K562 (cell line): Measurements from ENCODE around the gene FAM78A. TPM values are rescaled to one million over a fixed set of nuclear protein-coding genes. Genes with fewer than 3 reads are reported as not detected.
A peak's percentile ranks its signal among the peaks of the same experiment; 100 is the strongest.

Source experiments
- ATAC-seq: fragments of 200-7000 bp; cut with Tn5 transposase; 3 replicates; pipeline ENCODE4 v1.9.1; 2020; ENCODE audit warnings: moderate library complexity
- BruUV-seq: library from RNA; stranded (reverse); fragments of 400-500 nt; replicated peaks from 2 replicates; lab custom pipeline; 2021; lab: Mats Ljungman, UMichigan
- CTCF ChIA-PET: fragments of 300-600 bp; formaldehyde crosslinking; extraction: SDS; loops from one replicate; lab custom pipeline; 2021; ENCODE audit warnings: low intra/inter-chr PET ratio; lab: Yijun Ruan, JAX
- POLR2A ChIA-PET: fragments of 300-600, 350-650 bp; sonication (Branson Sonifier 250); formaldehyde crosslinking; extraction: SDS; loops from one replicate; lab custom pipeline; 2021; ENCODE audit warnings: antibody characterized with exemption, inconsistent platforms; lab: Yijun Ruan, JAX
- DNase-seq, 4 experiments: peaks; one replicate each; pipeline versions ENCODE4 v3.0.0 to v3.0.0-alpha.2; 2011 to 2018; ENCODE audit warnings: low spot score in 3 of 4, mixed read lengths in 3 of 4; ENCODE audit errors: extremely low read depth in 1 of 4
- FAIRE-seq: peaks from 2 replicates; lab custom pipeline; 2011; peaks lifted over from hg19 to GRCh38; lab: Jason Lieb, UNC
- H2AFZ ChIP-seq: 2 replicates; pipeline ENCODE4 v1.6.0; 2011; ENCODE audit warnings: low read depth, low read length, control low read depth, inconsistent platforms
- H3K27ac ChIP-seq: fragments of 200-600 bp; 3 replicates; pipeline ENCODE4 v1.8.0; 2011; ENCODE audit warnings: low read depth, mild to moderate bottlenecking, control low read depth, inconsistent platforms, low read length, moderate library complexity, mixed read lengths; ENCODE audit errors: extremely low read depth
- H3K27me3 ChIP-seq, 2 experiments: fragments of 300-600 bp in 1 of 2; 2 replicates in 1 of 2; 3 replicates in 1 of 2; pipeline versions ENCODE4 v1.6.0 to v1.8.0; 2011; ENCODE audit warnings: inconsistent platforms in 2 of 2, low read length in 2 of 2, mild to moderate bottlenecking in 1 of 2, mixed read lengths in 1 of 2, moderate library complexity in 1 of 2; ENCODE audit not compliant: control insufficient read depth in 2 of 2, insufficient read depth in 2 of 2
- H3K36me3 ChIP-seq: fragments of 300-600 bp; 3 replicates; pipeline ENCODE4 v1.8.0; 2011; ENCODE audit warnings: mild to moderate bottlenecking, low read length, inconsistent platforms; ENCODE audit not compliant: control insufficient read depth, insufficient read depth
- H3K4me1 ChIP-seq, 2 experiments: fragments of 200-600 bp in 1 of 2; replicated peaks in 1 of 2; 2 replicates in 1 of 2; 3 replicates in 1 of 2; pipeline versions ENCODE4 v1.5.1 to v1.8.0; 2011; ENCODE audit warnings: inconsistent platforms in 2 of 2, low read length in 2 of 2, mild to moderate bottlenecking in 1 of 2, mixed read lengths in 1 of 2, moderate library complexity in 1 of 2; ENCODE audit not compliant: control insufficient read depth in 2 of 2, insufficient read depth in 2 of 2
- H3K4me2 ChIP-seq: 2 replicates; pipeline ENCODE4 v1.6.1; 2011; ENCODE audit warnings: low read length, control low read depth, inconsistent platforms, mixed read lengths; ENCODE audit not compliant: insufficient read depth
- H3K4me3 ChIP-seq: fragments of 200-600 bp; sonication (generic), shearing (Covaris generic); 2 replicates; pipeline ENCODE4 v1.5.1; 2016; ENCODE audit warnings: control low read depth, inconsistent platforms
- H3K79me2 ChIP-seq: fragments of 200-600 bp; 3 replicates; pipeline ENCODE4 v1.8.0; 2011; ENCODE audit warnings: low read length, inconsistent platforms; ENCODE audit not compliant: control insufficient read depth, insufficient read depth
- H3K9ac ChIP-seq, 2 experiments: 2 replicates each; pipeline versions ENCODE4 v1.6.0 to v1.6.1; 2011; ENCODE audit warnings: low read depth in 2 of 2, low read length in 2 of 2, control low read depth in 1 of 2, inconsistent platforms in 1 of 2, mild to moderate bottlenecking in 1 of 2, mixed read lengths in 1 of 2; ENCODE audit not compliant: insufficient read depth in 1 of 2
- H3K9me1 ChIP-seq: one replicate; pipeline ENCODE4 v1.6.0; 2011; ENCODE audit warnings: inconsistent platforms, mild to moderate bottlenecking, low read length, moderate library complexity; ENCODE audit not compliant: control insufficient read depth, insufficient read depth
- H3K9me3 ChIP-seq: replicated peaks from 2 replicates; pipeline ENCODE4 v1.5.1; 2011; ENCODE audit warnings: low read depth, low read length, inconsistent platforms; ENCODE audit not compliant: control insufficient read depth, insufficient read depth
- H4K20me1 ChIP-seq: replicated peaks from 2 replicates; pipeline ENCODE4 v1.6.1; 2011; ENCODE audit warnings: low read length, inconsistent platforms, mixed read lengths; ENCODE audit not compliant: control insufficient read depth, insufficient read depth
- DDX20 ChIP-seq: fragments of 450-650 bp; IDR thresholded peaks from 2 replicates; pipeline ENCODE4 v1.6.1; 2016; ENCODE audit warnings: missing genetic modification characterization, low read depth, mild to moderate bottlenecking, missing compliant biosample characterization, moderate library complexity
- HDAC2 ChIP-seq: fragments of 450-650 bp; IDR thresholded peaks from 2 replicates; pipeline ENCODE4 v1.6.1; 2016; ENCODE audit warnings: mild to moderate bottlenecking
- ILF3 ChIP-seq: fragments of 450-650 bp; IDR thresholded peaks from 2 replicates; pipeline ENCODE4 v1.6.1; 2018; ENCODE audit warnings: antibody characterized with exemption, mild to moderate bottlenecking, moderate library complexity, borderline replicate concordance
- NKRF ChIP-seq: fragments of 450-650 bp; IDR thresholded peaks from 2 replicates; pipeline ENCODE4 v1.6.1; 2016; ENCODE audit warnings: borderline replicate concordance
- POLR2A ChIP-seq: fragments of 450-650 bp; conservative IDR thresholded peaks from 2 replicates; pipeline ENCODE4 v1.6.1; 2016
- TAF7 ChIP-seq: fragments of 450-650 bp; IDR thresholded peaks from 2 replicates; pipeline ENCODE4 v1.6.1; 2016; ENCODE audit warnings: missing genetic modification characterization, missing compliant biosample characterization
- TEAD2 ChIP-seq: fragments of 450-650 bp; IDR thresholded peaks from 2 replicates; pipeline ENCODE4 v1.6.1; 2016; ENCODE audit warnings: missing genetic modification characterization, control low read depth, missing compliant biosample characterization
- ZNF140 ChIP-seq: fragments of 250-450 bp; sonication (Bioruptor Pico); IDR thresholded peaks from 2 replicates; pipeline ENCODE4 v1.8.0; 2021; ENCODE audit warnings: moderate library complexity, mild to moderate bottlenecking, inconsistent platforms
- ZNF431 ChIP-seq: sonication (generic); formaldehyde crosslinking; IDR thresholded peaks from 2 replicates; pipeline ENCODE4 v1.8.0; 2022; ENCODE audit warnings: mild to moderate bottlenecking, missing genetic modification reagents
- ZNF76 ChIP-seq: fragments of 250-450 bp; sonication (Bioruptor Pico); IDR thresholded peaks from 2 replicates; pipeline ENCODE4 v1.4.0; 2020; ENCODE audit warnings: mild to moderate bottlenecking, moderate library complexity, borderline replicate concordance
- WGBS: fragments of 100-300 bp; shearing (Covaris generic); methylation state at CpG from one replicate; pipeline ENCODE4 v1.1.6; 2016; ENCODE audit warnings: low coverage, mixed read lengths; ENCODE audit not compliant: insufficient coverage; ENCODE audit errors: missing lambda C conversion rate; 5-methylcytosine and 5-hydroxymethylcytosine counted together
- in situ Hi-C: fragments of 300-500 bp; cut with MboI; formaldehyde crosslinking; loops from 4 replicates; pipeline ENCODE4 v1.15.0; 2018; ENCODE audit warnings: inconsistent platforms, mixed read lengths
- intact Hi-C: fragments of 100-400 bp; cut with micrococcal nuclease; formaldehyde crosslinking; loops from 2 replicates; pipeline ENCODE4 v1.14.2; 2022
- polyA plus RNA-seq, 8 experiments: library from polyadenylated mRNA; depleted of rRNA in 4 of 8; stranded (reverse) in 5 of 8; unstranded in 3 of 8; fragments of >200 nt; fragmentation: Nextera tagmentation in 2 of 8; fragmentation: Illumina TruSeq in 1 of 8; extraction: Ambion mirVana in 2 of 8; extraction: Trizol in 1 of 8; gene quantifications; 2 replicates each; pipeline versions ENCODE4 v1.2.1 to v1.2.3, GENCODE V29; 2011 to 2014; ENCODE audit warnings: inconsistent platforms in 1 of 8, missing spikeins in 1 of 8
- total RNA-seq, 7 experiments: library from RNA; depleted of rRNA in 6 of 7; stranded (reverse); fragments of >200 nt in 6 of 7; fragmentation: Illumina TruSeq in 2 of 7; extraction: Trizol in 2 of 7; gene quantifications; 2 replicates each; pipeline versions ENCODE4 v1.2.1 to v1.2.3, GENCODE V29; 2011 to 2021; ENCODE audit warnings: low replicate concordance in 1 of 7
- TF ChIP-seq, protein P1 (sequence below): fragments of 250-450 bp; sonication (Bioruptor Pico); IDR thresholded peaks from 2 replicates; pipeline ENCODE4 v1.5.0; 2020; ENCODE audit warnings: mild to moderate bottlenecking
- TF ChIP-seq, protein P2 (sequence below), 2 experiments: fragments of 150-350 bp in 1 of 2; IDR thresholded peaks; 2 replicates each; pipeline ENCODE4 v1.6.1; 2012 to 2016; ENCODE audit warnings: low read depth in 2 of 2, low read length in 2 of 2, mild to moderate bottlenecking in 1 of 2, moderate library complexity in 1 of 2
- TF ChIP-seq, protein P3 (sequence below): fragments of 450-650 bp; formaldehyde crosslinking; IDR thresholded peaks from 2 replicates; pipeline ENCODE4 v1.4.0; 2020; ENCODE audit warnings: mild to moderate bottlenecking, mixed read lengths

FAM78A gene
- total and polyA plus RNA-seq, 9 of the 15 experiments (the other 6 are each of a cell fraction or from before 2014, with no cell fraction given), result 0.56 to 103 (median 55.2) TPM

- Histone ChIP-seq H3K9me1 (no peaks in the 10 kb centered on the region), H3K36me3 (no peaks in the 10 kb centered on the region), H3K4me2 (no peak overlapping the region), H3K9me3 (no peaks in the 10 kb centered on the region), H3K79me2 (no peaks in the 10 kb centered on the region), H3K9ac (peak overlapping the region in 1 of 2 experiments; percentile 24; a peak in 1 of 4 replicates), H3K27ac (no peak overlapping the region), H3K4me1 (peaks cover 16 to 52% of the 10 kb centered on the region in 2 experiments), H4K20me1 (no peaks in the 10 kb centered on the region), H2AFZ (no peak overlapping the region), H3K27me3 (no peaks in the 10 kb centered on the region), H3K4me3 (no peak overlapping the region)
- intact Hi-C loops (loop anchor here (10.0 kb wide), 1 partner anchor 1055 kb away; no protein-coding TSS in a partner anchor), in situ Hi-C loops (loop anchor here (25.0 kb wide), 1 partner anchor 597 kb away; no protein-coding TSS in a partner anchor)
- DNase-seq (no peak), FAIRE-seq (no peak), ATAC-seq (no peak)
- CTCF ChIA-PET, result no interaction called here
- POLR2A ChIA-PET, result interaction anchor here (0.9 kb wide), 1 partner anchor 9 kb away, joined by 3 read pairs; no protein-coding TSS in a partner anchor
- no TSS peak for BruUV-seq
- WGBS, result 76% methylated on average over 18 of the region's 18 CpGs
- TF ChIP-seq POLR2A (no peak), DDX20 (tag) (no peak), ZNF431 (CRISPR knock-in tag) (no peak), ZNF76 (CRISPR knock-in tag) (no peak), ZNF140 (CRISPR knock-in tag) (no peak), NKRF (no peak), TEAD2 (no peak), TAF7 (tag) (no peak), HDAC2 (peak; percentile 45; the same call in 1 of the 2 replicates), ILF3 (no peak)
- TF ChIP-seq, protein P1, sequence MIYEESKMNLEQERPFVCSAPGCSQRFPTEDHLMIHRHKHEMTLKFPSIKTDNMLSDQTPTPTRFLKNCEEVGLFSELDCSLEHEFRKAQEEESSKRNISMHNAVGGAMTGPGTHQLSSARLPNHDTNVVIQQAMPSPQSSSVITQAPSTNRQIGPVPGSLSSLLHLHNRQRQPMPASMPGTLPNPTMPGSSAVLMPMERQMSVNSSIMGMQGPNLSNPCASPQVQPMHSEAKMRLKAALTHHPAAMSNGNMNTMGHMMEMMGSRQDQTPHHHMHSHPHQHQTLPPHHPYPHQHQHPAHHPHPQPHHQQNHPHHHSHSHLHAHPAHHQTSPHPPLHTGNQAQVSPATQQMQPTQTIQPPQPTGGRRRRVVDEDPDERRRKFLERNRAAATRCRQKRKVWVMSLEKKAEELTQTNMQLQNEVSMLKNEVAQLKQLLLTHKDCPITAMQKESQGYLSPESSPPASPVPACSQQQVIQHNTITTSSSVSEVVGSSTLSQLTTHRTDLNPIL, result no peak
- TF ChIP-seq, protein P2, sequence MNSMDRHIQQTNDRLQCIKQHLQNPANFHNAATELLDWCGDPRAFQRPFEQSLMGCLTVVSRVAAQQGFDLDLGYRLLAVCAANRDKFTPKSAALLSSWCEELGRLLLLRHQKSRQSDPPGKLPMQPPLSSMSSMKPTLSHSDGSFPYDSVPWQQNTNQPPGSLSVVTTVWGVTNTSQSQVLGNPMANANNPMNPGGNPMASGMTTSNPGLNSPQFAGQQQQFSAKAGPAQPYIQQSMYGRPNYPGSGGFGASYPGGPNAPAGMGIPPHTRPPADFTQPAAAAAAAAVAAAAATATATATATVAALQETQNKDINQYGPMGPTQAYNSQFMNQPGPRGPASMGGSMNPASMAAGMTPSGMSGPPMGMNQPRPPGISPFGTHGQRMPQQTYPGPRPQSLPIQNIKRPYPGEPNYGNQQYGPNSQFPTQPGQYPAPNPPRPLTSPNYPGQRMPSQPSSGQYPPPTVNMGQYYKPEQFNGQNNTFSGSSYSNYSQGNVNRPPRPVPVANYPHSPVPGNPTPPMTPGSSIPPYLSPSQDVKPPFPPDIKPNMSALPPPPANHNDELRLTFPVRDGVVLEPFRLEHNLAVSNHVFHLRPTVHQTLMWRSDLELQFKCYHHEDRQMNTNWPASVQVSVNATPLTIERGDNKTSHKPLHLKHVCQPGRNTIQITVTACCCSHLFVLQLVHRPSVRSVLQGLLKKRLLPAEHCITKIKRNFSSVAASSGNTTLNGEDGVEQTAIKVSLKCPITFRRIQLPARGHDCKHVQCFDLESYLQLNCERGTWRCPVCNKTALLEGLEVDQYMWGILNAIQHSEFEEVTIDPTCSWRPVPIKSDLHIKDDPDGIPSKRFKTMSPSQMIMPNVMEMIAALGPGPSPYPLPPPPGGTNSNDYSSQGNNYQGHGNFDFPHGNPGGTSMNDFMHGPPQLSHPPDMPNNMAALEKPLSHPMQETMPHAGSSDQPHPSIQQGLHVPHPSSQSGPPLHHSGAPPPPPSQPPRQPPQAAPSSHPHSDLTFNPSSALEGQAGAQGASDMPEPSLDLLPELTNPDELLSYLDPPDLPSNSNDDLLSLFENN (IDR thresholded peaks at IDR 0.05; ENCODE audit: low read depth in 2 of 2, low read length in 2 of 2), result no peak
- TF ChIP-seq, protein P3, sequence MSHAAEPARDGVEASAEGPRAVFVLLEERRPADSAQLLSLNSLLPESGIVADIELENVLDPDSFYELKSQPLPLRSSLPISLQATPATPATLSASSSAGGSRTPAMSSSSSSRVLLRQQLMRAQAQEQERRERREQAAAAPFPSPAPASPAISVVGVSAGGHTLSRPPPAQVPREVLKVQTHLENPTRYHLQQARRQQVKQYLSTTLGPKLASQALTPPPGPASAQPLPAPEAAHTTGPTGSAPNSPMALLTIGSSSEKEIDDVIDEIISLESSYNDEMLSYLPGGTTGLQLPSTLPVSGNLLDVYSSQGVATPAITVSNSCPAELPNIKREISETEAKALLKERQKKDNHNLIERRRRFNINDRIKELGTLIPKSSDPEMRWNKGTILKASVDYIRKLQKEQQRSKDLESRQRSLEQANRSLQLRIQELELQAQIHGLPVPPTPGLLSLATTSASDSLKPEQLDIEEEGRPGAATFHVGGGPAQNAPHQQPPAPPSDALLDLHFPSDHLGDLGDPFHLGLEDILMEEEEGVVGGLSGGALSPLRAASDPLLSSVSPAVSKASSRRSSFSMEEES (CRISPR knock-in tag), result no peak
Observed at GRCh38 chr9:131309530-131310276, 33.4 kb upstream of the FAM78A start.
